ENCODE results near the gene MARK1.

Gene MARK1

GRCh38 chr1:220527908-220528678 is at the start of gene MARK1:
TSS of gene MARK1 (plus strand) at chr1:220528136. CDS start at chr1:220528823, 687 bp downstream.
- no peak for DNase-seq

DNA sequence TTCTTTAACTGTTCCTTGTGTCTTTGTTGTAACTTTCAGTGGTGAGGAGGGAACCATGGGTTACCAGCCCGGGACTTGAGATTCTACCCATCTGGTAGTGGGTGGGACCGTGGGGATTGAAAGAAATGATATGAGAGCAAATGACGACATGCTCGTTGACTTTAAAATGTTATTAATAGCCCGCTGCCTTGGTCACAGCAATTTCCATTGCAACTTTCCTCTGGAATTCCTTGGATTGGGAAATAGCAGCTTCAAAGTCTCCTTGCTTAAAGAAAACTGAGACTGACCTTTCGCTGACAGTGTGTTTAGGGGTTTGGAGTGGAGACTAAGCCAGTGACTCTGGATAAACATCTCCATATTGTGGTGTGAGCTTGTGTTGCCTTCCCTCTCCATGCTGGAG is 44.2 kb upstream of the MARK1 start:
- DNase-seq = no peak

GRCh38 chr1:220484135-220484534 is 43.8 kb upstream of the MARK1 start:
- DNase-seq = no peak

GRCh38 chr1:220485131-220485530 is 42.8 kb upstream of the MARK1 start:
- DNase-seq = no peak

DNA sequence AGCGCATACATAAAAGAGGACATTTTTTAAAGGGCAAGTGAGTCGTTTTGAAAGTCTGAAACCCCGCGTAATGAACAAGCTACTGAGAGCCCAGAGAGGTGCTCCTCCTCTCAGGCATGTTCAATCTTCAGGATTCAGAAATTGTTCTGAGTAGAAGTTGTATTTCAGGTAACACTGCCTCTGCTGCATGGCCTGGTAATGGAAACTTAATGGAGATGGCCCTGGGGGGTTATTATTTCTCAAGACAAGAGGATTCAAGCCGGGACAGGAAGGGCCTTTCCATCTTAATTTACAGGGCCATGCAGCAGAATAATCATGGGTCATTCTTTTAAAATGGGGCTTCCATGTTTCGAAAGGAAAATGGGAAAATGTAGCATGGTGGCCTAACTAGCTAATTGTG is 42.1 kb upstream of the MARK1 start:
- no peak for DNase-seq

DNA sequence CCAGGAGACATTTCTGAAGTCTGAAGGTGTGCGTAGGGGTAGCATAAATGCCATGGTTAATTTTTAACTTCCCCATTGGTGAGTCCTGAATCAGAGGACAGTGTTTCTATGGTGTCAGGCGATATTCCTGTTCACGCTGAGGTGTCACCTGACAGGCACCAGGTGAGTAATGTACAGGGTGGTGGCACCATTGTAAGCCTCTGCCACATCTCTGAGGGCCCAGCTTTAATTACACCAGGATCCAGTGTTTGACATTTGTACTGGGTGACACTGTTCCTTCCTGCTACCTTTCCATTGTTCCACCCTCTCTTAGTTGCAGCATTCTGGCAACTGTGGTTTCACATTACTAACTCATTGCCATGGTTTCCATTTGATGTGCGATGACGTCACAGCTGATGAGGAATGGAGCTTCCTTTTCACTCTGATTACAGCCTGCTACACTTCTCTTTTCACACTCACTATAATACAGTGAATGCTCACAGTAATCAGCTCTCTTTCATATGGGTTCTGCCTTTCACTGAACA is 40.6 kb upstream of the MARK1 start:
- DNase-seq = no peak

DNA sequence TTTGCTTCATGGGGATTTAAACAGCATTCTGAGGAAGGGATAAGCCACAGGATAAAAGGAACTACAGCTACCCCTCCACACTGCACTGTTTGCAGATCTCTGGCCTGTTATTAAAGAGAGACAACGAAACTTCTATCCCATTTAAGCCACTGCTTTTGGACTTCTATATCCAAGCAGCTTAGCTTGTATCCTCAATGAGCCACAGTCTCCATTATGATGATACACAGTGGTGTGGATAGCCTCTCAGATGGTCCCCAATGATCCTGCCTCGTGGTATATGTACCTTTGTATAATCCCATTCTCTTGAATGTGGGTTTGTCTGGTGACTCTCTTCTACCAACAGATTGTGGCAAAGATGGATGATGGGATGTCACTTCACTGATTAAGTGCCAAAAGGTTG is 36.0 kb upstream of the MARK1 start:
- no peak for DNase-seq

GRCh38 chr1:220497220-220497947 is 30.6 kb upstream of the MARK1 start:
- no peak for DNase-seq

- no peak for DNase-seq
Measured at GRCh38 chr1:220498188-220498587, 29.7 kb upstream of the MARK1 start.

DNA sequence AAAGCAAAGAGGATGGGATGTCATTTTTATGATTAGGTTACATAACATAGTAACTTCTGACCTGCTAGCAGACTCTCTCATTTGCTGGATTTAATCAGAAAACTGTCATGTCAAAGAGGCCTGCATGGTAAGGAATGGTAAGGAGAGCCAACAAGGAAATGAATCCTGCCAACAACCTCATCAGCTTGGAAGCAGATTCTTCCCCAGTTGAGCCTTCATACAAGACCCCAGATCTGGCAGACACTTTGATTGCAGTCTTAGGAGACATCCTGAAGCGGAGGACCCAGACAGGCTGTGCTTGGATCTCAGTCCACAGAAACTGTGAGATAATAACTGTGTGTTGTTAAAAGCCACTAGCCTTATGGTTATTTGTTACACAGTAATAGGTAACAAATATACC is 27.6 kb upstream of the MARK1 start:
- DNase-seq = no peak

DNA sequence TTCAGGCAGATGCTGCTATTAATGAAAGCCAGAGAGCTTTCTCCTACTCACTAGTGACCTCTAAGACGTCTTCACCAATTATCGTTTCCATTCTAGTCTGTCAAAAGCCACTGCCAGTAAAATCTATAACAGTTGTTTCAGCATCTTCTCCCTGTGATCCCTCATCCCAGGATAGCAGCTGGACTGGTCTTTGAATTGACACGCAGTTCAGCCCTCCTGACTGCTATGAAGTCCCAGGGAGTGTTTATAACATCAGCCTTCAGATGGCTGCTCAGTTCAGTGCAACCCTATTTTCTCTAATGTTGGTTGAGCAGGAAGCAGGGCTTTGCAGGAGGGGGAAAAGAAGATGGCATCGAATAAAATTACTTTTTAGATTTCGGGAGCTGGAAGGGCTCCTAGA is 23.6 kb upstream of the MARK1 start:
- no peak for DNase-seq

DNA sequence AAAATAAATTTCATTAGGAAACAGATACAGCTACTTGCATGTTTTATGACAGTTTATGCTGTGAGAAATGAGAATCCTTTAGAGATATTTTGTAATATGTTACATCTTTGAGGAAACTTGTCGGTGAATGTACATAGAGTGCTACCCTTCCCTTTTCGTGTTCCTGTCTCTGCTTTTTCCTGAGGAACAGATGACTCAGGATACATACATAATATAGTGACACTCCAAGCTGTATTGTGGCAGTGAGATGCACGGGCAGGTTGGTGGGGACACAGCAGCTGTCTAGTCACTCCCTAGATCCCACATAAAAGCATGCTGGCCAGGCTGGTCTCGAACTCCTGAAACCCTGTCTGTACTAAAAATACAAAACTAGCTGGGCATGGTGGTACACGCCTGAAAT is 20.9 kb upstream of the MARK1 start:
- DNase-seq = no peak

DNA sequence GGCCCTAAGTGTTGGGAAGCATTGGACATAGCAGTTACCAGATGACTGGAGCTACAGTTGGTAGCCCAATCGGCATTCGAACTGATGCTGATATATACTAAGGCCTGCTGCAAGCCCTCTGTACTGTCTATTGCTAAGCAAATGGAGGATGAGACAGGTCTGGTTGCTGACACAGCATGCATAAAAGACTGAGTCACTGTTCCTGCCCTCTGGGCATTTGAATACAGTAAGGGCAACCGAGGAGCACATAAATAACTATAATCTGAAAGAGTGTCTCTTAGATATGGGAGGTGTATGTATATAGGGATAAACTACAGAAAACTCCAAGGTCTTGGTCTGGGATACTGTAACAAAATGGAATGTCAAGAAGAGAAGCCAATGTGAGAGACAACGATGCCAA is 16.8 kb upstream of the MARK1 start:
- DNase-seq = no peak

DNA sequence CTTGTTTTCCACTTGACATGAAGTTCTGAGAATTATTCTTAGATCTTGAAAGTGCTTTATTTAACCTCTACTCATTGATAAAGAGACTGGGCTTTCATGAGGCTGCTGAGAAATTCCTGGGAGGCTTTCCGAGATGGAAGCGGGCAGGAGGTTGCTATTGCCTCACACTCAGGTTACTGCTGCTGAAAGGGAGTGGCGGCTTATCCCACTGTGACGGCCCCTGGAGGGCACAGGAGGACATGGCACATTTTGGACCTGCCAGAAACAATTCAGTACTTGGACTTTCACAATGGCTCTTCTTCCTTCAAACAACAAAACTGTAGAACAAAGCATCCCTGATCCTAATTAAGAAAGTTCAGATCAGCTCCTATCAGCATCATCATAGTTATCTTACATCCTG is 16.2 kb upstream of the MARK1 start:
- no peak for DNase-seq

GRCh38 chr1:220513834-220514233 is 14.1 kb upstream of the MARK1 start:
- DNase-seq = no peak

- no peak for DNase-seq
Measured at GRCh38 chr1:220514256-220514655, 13.7 kb upstream of the MARK1 start.

GRCh38 chr1:220516014-220516721 is 11.8 kb upstream of the MARK1 start:
- DNase-seq = no peak

DNA sequence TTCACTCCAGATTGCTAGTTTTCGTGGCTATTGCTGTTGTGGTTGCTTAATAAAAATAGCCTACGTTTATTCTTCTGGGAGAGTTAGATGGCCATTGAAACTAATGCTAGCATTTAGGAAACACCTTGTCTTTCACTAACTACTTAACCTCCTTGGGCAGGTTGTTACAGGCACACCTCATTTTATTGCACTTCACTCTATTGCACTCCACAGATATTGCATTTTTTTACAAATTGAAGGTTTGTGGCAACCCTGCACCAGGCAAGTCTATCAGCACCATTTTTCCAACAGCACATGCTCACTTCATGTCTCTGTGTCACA is 11.3 kb upstream of the MARK1 start:
- no peak for DNase-seq

GRCh38 chr1:220521778-220522177 is 6.2 kb upstream of the MARK1 start:
- no peak for DNase-seq

DNA sequence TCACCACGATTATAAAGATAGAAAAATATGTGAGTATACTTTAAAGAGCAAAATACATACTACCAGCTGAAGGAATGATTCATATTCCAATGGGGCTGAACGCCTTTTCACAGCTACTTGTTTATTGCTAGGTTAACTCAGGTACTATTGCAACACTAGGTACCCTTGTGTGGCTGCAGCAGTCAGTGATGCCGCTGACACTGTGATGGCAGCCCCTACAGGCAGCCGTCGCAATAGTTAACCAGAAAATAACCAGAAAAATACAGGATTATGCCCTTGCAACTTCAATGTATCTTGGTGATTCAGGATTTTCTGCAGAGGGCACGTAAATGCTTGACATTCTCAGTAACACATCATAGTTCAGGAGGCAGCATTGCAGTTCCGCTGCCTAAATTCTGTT is 1.6 kb upstream of the MARK1 start:
- no peak for DNase-seq

- no peak for DNase-seq
Measured at GRCh38 chr1:220527279-220527907, 543 bp upstream of the MARK1 start.

DNA sequence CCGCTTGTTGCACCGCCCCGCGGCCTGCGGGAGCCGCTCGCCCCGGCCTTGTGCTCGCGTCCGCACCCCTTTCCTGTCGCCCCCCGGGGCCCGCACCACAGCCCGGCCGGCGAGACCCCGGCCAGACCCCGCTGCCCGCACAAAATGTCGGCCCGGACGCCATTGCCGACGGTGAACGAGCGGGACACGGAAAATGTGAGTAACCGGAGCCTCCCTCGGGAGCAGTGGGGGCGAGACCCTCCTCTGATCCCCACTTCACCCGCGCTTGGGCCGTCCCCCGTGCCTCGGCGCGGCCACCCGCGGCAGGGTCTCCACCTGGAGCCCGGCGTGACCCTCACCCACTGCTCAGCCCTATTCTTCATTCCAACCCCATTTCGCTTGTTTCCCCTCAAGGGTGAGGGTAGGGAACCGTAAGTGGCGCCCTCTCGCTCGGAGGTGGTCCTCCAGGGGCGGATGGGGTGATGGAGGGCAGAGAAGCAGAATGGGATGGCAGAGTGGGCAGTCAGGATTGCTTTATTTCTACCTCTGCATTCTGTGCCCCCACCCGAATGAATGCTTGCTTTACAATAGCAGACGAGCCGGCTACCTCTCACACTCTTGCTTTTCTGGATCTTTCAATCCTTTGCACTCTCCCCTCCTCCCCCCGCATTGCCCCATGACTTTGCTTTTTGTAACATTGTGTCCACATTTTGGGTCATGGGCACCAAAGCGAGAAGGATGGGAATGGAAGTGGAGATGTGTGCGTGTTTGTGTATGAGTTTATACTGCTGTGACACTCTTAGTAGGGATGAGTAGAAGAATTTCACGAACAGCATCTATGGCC is 954 bp downstream of the MARK1 start:
- no peak for DNase-seq

Measured in activated CD4-positive, alpha-beta T cell treated with anti-CD3 and anti-CD28 coated beads for 1 hour (primary cell).